Esophagus squamous epithelium (tissue), 5 donors: ENCODE results near the gene RANBP9. TPM values are rescaled to one million over a fixed set of nuclear protein-coding genes. Genes with fewer than 3 reads are reported as not detected.

Experiments used
- DNase-seq: peaks from one replicate; lab custom pipeline; 2025; lab: John Stamatoyannopoulos, UW
- H3K27ac ChIP-seq, 4 donors: fragments of 200-600 bp; sonication (generic); one replicate each; pipeline ENCODE4 v1.5.1; 2016 to 2019; ENCODE audit warnings: mild to moderate bottlenecking in 1 of 4
- H3K27me3 ChIP-seq, 4 donors: fragments of 200-600 bp; sonication (generic); 1 replicate in 3 of 4; 2 replicates in 1 of 4; pipeline versions ENCODE4 v1.5.1 to v1.6.0; 2017 to 2021; ENCODE audit warnings: antibody characterized with exemption in 1 of 4
- H3K36me3 ChIP-seq, 3 donors: fragments of 200-600 bp; sonication (generic); one replicate each; pipeline ENCODE4 v1.5.1; 2016 to 2019
- H3K4me1 ChIP-seq, 3 donors: fragments of 200-600 bp; sonication (generic); one replicate each; pipeline ENCODE4 v1.5.1; 2017 to 2019
- H3K4me3 ChIP-seq, 4 donors: fragments of 200-600 bp; sonication (generic); 1 replicate in 3 of 4; 2 replicates in 1 of 4; pipeline ENCODE4 v1.5.1; 2016 to 2019; ENCODE audit warnings: mild to moderate bottlenecking in 2 of 4, moderate library complexity in 1 of 4
- H3K9me3 ChIP-seq, 3 donors: fragments of 200-600 bp; sonication (generic); one replicate each; pipeline ENCODE4 v1.5.1; 2016 to 2019
- CTCF ChIP-seq, 6 experiments: fragments of 450-650 bp in 4 of 6; fragments of 200-600 bp in 2 of 6; sonication (generic) in 2 of 6; IDR thresholded peaks; one replicate each; pipeline ENCODE4 v1.5.1; 2016 to 2019; ENCODE audit warnings: antibody characterized with exemption in 6 of 6, mild to moderate bottlenecking in 4 of 6, moderate library complexity in 4 of 6
- POLR2A ChIP-seq, 4 donors: fragments of 450-650 bp; IDR thresholded peaks; one replicate each; pipeline ENCODE4 v1.6.1; 2017; ENCODE audit warnings: antibody characterized with exemption in 4 of 4, mild to moderate bottlenecking in 4 of 4, moderate library complexity in 3 of 4
- WGBS, 2 donors: methylation state at CpG; one replicate each; pipeline ENCODE4 v1.1.5; 2018; 5-methylcytosine and 5-hydroxymethylcytosine counted together
- intact Hi-C: fragments of 100-400 bp; cut with DNase I; formaldehyde crosslinking; loops from one replicate; pipeline ENCODE4 v1.15.0; 2022
- total RNA-seq, 4 donors: library from RNA; depleted of rRNA; stranded (reverse); fragments of >200 nt; gene quantifications; one replicate each; pipeline ENCODE4 v1.1.0, GENCODE V29; 2016
- donor health status: DM: yes; HTN: yes; CAD: no.

Gene RANBP9
- total RNA-seq, 4 donors from 2014 or later: 32.9 to 69.6 (median 63.3) TPM

GRCh38 chr6:13614926-13615791, 96.5 kb downstream of the RANBP9 start, which contains the start of gene NOL7:
TSS of gene NOL7 (plus strand) at chr6:13615335. CDS start at chr6:13615359, 24 bp downstream.
- DNase-seq: peak; percentile 78
- H3K9me3 ChIP-seq: no peaks in the 10 kb centered on the region
- intact Hi-C loops: no loop called here
- peak within 1 kb of the TSS; percentile 86 to 96 (median 93) for H3K27ac ChIP-seq
- no peaks in the 10 kb centered on the region for H3K27me3 ChIP-seq
- H3K4me3 ChIP-seq: peak within 1 kb of the TSS; percentile 64 to 90 (median 82)
- peaks cover 10 to 44% (median 27%) of the 10 kb centered on the region in 3 donors for H3K36me3 ChIP-seq
- peaks cover 13 to 34% (median 13%) of the 10 kb centered on the region in 3 donors for H3K4me1 ChIP-seq
- WGBS, 2 donors: 0 to 1% methylated on average over 26 to 33 of the region's 85 CpGs
- TF ChIP-seq POLR2A (IDR thresholded peaks at IDR 0.05): peak in 3 of 4 donors; percentile 51 to 90 (median 66)
- TF ChIP-seq CTCF (IDR thresholded peaks at IDR 0.05): peak; percentile 78 to 99 (median 96)

GRCh38 chr6:13614126-13614925, 97.3 kb downstream of the RANBP9 start:
- DNase-seq: no peak
- peaks cover 13 to 34% (median 13%) of the 10 kb centered on the region in 3 donors for H3K4me1 ChIP-seq
- peak overlapping the region; percentile 86 to 96 (median 93) for H3K27ac ChIP-seq
- H3K9me3 ChIP-seq: no peaks in the 10 kb centered on the region
- peaks cover 3 to 36% (median 19%) of the 10 kb centered on the region in 3 donors for H3K36me3 ChIP-seq
- H3K4me3 ChIP-seq: peak overlapping the region; percentile 64 to 90 (median 82)
- 6 to 11% methylated on average over 15 to 18 of the region's 38 CpGs for WGBS, 2 donors
- no peak for TF ChIP-seq POLR2A (IDR thresholded peaks at IDR 0.05)
- no peak for TF ChIP-seq CTCF (IDR thresholded peaks at IDR 0.05)
- H3K27me3 ChIP-seq: no peaks in the 10 kb centered on the region
- intact Hi-C loops: no loop called here

GRCh38 chr6:13613029-13613594, 98.5 kb downstream of the RANBP9 start:
- WGBS, 2 donors: 65 to 83% methylated on average over 3 of the region's 3 CpGs
- no peak overlapping the region for H3K4me3 ChIP-seq
- no peaks in the 10 kb centered on the region for H3K9me3 ChIP-seq
- peaks cover 0 to 24% (median 9%) of the 10 kb centered on the region in 3 donors for H3K36me3 ChIP-seq
- H3K27ac ChIP-seq: no peak overlapping the region
- H3K4me1 ChIP-seq: peaks cover 13 to 34% (median 13%) of the 10 kb centered on the region in 3 donors
- TF ChIP-seq CTCF (IDR thresholded peaks at IDR 0.05): no peak
- TF ChIP-seq POLR2A (IDR thresholded peaks at IDR 0.05): no peak
- DNase-seq: no peak
- intact Hi-C loops: no loop called here
- no peaks in the 10 kb centered on the region for H3K27me3 ChIP-seq

GRCh38 chr6:13611715-13612114, 99.9 kb downstream of the RANBP9 start:
- peaks cover 0 to 20% (median 0%) of the 10 kb centered on the region in 3 donors for H3K36me3 ChIP-seq
- no peaks in the 10 kb centered on the region for H3K27me3 ChIP-seq
- TF ChIP-seq CTCF (IDR thresholded peaks at IDR 0.05) (no peak), POLR2A (IDR thresholded peaks at IDR 0.05) (no peak)
- 66 to 73% methylated on average over 4 of the region's 4 CpGs for WGBS, 2 donors
- intact Hi-C loops: no loop called here
- H3K4me1 ChIP-seq: peaks cover 9 to 27% (median 10%) of the 10 kb centered on the region in 3 donors
- H3K9me3 ChIP-seq: no peaks in the 10 kb centered on the region
- DNase-seq: no peak
- no peak overlapping the region for H3K27ac ChIP-seq
- no peak overlapping the region for H3K4me3 ChIP-seq
